HL-60/S4 (cell line): Measurements from ENCODE around the gene BPTF.
"Not testable (repeated sequence)": the region's sequence is repeated elsewhere in the genome, so short reads cannot be mapped to it uniquely, and the experiment has no call there.

Experiments used
- in situ Hi-C: fragments of 300-500 bp; cut with MboI; formaldehyde crosslinking; loops from 2 replicates; pipeline ENCODE4 v1.14.3; 2022; ENCODE audit warnings: low sequenced_read_pairs

The BPTF gene

DNA sequence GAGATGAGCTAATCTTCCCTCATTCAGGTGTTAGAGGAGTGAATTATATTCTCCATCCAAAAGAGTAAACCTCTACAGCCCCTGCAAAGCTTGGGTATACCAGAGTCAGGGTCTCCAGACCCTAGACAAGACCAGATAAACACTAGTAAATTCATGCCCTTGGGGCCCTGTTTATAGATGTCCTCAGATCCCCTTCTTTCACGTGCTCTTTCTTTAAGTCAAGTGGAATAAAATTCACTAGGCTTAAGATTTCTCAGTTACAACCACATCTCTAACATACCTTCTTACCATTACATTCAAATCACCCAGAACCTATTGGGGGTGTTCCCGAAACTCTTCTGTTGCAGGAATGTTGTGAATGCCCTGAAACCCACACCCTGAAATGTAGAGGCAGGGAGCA lies 173.2 kb downstream of the BPTF start:
- in situ Hi-C loops: no loop called here

DNA sequence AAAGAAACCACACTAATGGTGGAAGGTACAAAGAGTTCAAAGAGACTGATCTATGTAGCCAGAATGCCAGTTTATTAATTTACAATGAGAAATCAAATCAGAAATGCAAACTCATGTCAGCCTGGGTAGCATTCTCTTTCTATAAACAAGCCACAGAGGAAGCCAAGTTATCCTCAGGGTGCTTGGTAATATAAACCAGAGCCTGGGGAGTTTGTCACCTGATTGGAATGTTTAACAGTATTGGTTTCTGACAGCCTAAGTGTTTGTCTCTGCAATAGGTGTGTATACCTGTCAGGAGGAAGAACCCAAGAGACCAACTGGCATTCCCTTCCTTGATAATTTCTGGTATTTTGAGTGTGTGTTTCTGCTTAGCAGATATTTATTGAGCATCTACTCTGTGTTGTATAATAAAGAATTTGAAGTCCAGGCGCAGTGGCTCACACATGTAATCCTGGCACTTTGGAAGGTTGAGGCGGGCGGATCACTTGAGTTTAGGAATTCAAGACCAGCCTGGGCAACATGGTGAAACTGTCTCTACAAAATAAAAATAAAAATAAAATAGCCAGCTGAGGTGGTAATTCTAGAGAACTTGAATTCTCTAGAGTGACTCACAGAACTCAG lies 174.1 kb downstream of the BPTF start:
- in situ Hi-C loops: no loop called here

DNA sequence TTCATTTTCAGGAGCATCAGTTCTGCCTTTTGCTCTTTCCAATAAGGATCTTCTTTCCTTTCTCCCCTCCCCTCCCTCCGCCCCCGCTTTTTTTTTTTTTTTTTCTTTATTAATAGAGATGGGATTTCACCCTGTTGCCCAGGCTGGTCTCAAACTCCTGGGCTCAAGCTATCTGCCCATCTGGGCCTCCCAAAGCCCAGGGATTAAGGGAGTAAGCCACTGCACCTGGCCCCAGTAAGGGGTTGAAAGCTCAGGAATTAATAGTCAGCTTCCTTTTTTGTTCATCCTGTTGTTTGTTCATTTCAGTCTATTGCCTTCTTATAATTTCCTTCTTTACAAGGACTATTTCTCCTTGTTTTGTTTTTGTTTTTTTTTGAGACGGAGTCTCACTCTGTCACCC lies 178.9 kb downstream of the BPTF start:
- in situ Hi-C loops: no loop called here

DNA sequence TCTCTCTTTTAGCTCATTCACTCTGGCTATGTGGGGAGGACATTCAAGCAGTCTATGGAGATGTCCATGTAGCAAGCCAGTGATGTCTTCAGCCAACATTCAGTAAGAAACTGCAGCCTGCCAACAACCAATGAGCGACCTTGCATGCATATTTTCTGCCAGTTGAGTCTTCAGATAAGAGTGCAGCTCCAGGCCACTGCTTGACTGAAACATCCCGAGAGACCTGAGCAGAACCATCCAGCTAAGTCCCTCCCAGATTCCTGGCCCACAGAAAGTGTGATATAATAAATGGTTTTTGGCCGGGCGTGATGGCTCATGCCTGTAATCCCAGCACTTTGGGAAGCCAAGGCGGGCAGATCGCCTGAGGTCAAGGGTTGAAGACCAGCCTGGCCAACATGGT lies 181.5 kb downstream of the BPTF start:
- in situ Hi-C loops: no loop called here

DNA sequence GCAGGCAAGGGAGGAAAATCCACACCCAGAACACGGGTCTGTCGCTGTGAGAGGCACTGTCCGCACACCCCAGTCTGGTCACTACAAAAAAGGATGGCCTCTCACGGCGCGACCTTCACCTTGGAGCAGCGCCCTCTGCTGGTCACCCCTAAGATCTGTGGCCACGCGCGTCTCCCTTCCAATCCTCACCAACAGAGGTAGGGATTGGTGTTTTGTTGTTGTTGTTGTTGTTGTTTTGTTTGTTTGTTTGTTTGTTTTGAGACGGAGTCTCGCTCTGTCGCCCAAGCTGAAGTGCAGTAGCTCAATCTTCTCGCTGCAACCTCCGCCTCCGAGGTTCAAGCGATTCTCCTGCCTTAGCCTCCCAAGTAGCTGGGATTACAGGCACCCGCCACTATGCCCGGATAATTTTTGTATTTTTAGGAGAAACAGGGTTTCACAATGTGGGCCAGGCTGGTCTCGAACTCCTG lies 185.9 kb downstream of the BPTF start:
- in situ Hi-C loops: no loop called here

DNA sequence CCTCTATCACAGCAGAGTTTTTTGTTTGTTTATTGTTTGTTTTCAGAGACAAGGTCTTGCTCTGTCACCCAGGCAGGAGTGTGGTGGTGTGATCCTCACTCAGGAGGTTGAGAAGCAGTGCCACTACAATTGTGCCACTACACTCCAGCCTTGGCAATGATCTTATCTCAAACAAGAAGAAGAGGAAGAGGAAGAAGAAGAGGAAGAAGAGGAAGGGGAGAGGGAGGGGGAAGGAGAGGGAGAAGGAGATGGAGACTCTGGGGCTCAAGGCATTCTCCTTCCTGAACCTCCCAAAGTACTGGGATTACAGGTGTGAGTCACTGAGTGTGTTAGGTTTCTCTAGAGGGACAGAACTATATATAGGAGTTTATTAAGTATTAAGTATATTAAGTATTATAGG lies 188.1 kb downstream of the BPTF start:
- in situ Hi-C loops: no loop called here

DNA sequence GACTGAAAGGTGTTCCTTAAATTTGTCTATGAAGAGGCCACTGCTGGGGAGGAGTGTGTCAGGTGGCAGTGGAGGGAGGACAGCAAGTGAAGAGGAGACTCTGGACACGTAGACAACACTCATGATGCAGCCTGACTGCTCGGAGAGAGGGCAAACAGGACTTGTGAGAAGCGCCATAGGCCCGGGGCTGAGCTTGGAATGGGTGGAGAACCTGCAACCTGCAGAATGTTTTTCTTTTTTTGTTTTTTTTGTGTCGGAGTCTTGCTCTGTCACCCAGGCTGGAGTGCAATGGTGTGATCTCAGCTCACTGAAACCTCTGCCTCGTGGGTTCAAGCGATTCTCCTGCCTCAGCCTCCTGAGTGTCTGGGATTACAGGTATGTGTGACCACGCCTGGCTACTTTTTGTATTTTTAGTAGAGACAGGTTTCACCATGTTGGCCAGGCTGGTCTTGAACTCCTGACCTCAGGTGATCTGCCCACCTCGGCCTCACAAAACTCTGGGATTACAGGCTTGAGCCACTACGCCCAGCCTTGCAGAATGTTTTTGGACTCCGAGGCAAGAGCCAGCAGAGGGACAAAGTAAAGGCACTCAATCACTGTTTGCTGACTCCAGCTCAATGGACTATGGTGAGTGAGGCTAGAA lies 189.9 kb downstream of the BPTF start:
- in situ Hi-C loops: no loop called here

DNA sequence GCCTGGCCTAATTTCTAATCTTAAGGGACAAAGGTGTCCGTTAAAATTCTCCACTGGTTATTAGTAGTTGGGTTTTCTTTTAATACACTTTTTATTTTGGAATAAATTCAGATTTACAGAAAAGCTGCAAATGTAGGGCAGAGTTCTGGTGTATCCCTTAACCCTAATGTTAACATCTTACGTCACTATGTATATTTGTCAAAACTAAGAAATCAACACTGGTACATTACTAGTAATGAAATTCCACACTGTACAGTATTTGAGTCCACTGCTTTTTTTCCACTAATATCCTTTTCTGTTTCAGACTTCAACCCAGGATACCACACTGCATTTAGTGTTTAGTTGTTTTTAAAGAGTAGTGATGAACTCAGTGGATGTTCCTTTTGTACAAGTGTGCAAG lies 191.5 kb downstream of the BPTF start:
- in situ Hi-C loops: no loop called here

DNA sequence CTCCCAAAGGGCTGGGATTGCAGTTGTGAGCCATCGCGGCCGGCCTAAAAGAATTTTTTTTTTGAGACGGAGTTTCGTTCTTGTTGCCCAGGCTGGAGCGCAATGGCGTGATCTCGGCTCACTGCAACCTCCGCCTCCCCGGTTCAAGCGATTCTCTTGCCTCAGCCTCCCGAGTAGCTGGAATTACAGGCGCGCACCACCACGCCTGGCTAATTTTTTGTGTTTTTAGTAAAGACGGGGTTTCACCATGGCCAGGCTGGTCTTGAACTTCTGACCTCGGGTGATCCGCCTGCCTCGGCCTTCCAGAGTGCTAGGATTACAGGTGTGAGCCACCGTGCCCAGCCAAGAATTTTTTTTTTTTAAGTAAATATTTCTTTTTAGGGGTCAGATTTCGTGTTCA lies 193.2 kb downstream of the BPTF start:
- in situ Hi-C loops: not testable (repeated sequence)

DNA sequence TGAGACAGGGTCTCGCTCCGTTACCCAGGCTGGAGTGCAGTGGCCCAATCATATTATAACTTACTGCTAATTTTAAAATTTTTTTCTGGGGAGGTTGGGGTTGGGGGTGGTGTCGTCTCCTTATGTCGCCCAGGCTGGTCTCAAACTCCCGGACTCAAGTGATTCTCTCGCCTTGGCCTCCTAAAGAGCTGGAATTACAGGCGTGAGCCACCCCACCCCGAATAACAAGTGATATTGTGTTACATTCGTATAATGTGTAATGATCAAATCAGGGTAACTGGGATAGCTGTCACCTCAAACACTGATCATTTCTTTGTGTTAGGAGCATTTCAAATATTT lies 194.0 kb downstream of the BPTF start:
- in situ Hi-C loops: no loop called here

DNA sequence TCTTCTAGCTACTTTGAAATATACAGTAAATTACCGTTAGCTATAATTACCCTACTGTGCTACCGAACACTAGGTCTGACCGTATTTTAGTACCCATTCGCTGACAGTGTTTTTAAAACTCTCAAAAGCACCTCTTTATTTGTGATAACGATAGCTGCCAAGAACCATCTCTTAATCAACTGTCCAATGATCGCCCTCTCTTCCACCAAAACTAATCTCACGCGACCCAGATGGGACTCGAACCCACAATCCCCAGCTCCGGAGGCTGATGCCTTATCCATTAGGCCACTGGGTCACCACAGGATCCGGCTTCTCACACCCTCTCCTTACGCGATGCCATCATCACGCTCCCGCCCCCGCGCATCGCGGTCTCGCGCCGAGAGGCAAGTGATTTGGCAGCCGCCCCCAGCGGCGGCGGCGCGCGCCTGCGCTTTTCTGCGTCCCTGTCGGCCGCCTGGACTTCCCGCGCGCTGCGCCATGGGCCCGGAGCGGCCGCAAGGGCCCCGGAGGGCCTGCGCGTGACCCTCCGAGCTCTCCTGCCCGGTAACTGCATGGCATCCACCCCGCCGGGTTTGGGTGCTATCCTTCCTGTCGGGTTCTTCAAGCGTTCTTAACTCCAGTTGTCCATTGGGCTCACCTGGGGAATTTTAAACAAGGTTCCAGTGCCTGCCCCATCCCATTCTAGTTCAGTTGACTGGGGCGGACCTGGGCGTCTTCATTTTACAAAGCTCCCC lies 194.5 kb downstream of the BPTF start:
- in situ Hi-C loops: no loop called here

DNA sequence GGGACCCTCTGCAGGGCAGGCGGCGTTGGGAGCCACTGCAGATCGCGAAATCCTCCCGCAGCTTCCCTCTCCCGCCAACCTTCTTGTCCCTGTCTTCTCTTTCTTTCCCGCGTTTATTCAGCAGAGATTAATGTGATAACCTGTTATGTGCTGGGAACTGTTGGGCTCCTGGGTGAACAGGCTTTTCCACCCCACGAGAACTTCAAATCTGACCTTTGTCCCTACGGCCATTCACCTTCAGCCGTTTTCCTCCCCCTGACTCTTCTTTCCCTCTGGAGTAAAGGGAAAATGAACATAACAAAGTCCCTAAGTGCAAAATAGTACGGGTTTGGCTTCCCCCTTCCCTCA lies 195.1 kb downstream of the BPTF start:
- in situ Hi-C loops: no loop called here

DNA sequence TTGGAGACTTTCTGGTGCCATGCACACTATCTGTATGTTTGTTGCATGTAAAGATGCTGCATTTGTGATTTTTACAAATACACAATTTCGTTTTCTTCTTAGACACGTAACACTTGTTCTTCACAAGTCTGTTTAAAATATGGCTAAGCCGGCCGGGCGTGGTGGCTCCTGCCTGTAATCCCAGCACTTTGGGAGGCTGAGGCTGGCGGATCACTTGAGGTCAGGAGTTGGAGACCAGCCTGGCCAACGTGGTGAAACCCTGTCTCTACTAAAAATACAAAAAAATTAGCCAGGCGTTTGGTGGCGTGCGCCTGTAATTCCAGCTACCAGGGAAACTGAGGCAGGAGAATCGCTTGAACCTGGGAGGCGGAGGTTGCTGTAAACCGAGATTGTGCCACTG lies 195.5 kb downstream of the BPTF start:
- in situ Hi-C loops: not testable (repeated sequence)

DNA sequence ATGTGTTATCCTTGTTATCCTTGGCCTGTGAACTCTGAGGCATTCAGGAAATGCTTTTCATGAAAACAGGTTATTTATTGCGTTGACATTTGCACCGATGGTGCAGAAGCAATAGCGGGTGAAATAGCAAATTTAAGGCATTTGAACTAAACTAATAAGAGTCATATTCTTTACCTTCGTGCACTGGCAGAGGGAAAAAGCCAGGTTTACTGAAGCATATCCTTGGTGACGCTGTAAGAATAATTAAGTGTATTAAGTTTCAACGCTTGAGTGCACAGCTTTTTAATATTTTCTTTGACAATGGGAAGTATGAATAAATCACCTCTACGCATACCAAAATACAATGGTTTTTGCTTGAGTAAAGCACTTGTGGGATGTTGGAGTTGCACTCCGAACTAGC lies 196.7 kb downstream of the BPTF start:
- in situ Hi-C loops: no loop called here

DNA sequence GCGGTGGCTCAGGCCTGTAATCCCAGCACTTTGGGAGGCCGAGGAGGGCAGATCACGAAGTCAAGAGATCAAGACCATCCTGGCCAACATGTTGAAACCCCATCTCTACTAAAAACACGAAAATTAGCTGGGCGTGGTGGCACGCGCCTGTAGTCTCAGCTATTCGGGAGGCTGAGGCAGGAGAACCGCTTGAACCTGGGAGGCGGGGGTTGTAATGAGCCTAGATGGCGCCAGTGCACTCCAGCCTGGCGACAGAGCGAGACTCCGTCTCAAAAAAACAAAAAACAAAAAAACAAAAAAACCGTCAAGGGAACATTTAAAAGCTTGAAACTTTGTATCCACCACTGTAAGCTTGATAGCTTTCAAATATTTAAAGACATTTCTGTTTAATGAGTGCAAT lies 197.2 kb downstream of the BPTF start:
- in situ Hi-C loops: not testable (repeated sequence)

DNA sequence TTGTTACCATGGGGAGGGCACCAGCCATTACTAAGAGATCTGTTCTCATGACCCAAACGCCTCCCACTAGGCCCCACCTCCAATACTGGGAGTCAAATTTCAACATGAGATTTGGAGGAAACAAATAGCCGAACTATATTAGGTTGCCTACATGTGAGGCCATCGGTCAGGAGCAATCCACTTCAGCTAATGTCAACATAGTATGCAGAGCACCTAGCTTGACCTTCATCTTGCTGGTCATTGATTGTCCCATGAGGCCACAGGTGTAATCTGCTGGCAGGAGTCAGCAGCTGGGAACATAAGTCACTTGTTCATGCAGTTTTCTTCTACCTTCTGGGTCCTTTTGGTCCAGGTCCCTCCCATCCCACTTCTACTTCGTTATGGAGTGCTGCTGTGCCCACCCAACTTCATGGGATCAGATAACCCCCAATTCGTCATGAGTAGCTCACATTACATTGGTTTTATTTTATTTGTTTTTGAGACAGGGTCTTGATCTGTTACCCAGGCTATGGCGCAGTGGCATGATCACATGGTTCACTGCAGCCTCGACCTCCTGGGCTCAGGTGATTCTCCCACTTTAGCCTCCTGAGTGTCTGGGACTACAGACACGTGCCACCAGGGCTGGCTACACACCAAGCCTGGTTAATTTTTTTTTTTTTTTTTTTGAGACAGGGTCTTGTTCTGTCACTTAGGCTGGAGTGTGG lies 204.4 kb downstream of the BPTF start:
- in situ Hi-C loops: loop anchor here (25.0 kb wide), 1 partner anchor 433 kb away; the partner anchor contains the start of gene WIPI1
